DMS53 treated with DMSO at 0.1 percent for 48 hours (cell line): Measurements from ENCODE around the gene HGS.

Source experiments
- DNase-seq: peaks from one replicate; lab custom pipeline; 2025; ENCODE audit not compliant: unreplicated experiment; lab: John Stamatoyannopoulos, UW

The HGS gene

GRCh38 chr17:81683584-81684441, at the start of gene HGS, which contains the start of gene ARL16:
HGS (plus strand) TSS chr17:81684011; CDS start chr17:81684067, 56 bp downstream.
ARL16 (minus strand) TSS chr17:81683797; CDS start chr17:81683753, 44 bp downstream.
- peak; percentile 96 for DNase-seq

- no peak for DNase-seq
Observed at GRCh38 chr17:81635431-81635830, 48.4 kb upstream of the HGS start.

GRCh38 chr17:81635973-81636504, 47.8 kb upstream of the HGS start:
- DNase-seq, result no peak

- peak; percentile 47 for DNase-seq
Observed at GRCh38 chr17:81636505-81637288, 47.1 kb upstream of the HGS start, which contains the start of the genes NPLOC4 and TSPAN10. NPLOC4 (minus strand) TSS chr17:81637112; CDS start chr17:81636930, 182 bp downstream. TSPAN10 (plus strand) TSS chr17:81637196; CDS start chr17:81642413, 5,217 bp downstream.

- no peak for DNase-seq
Observed at GRCh38 chr17:81638683-81639082, 45.1 kb upstream of the HGS start.

GRCh38 chr17:81640011-81640410, 43.8 kb upstream of the HGS start:
- no peak for DNase-seq

GRCh38 chr17:81641825-81642489, 41.9 kb upstream of the HGS start:
- DNase-seq, result no peak

GRCh38 chr17:81644496-81644895, 39.3 kb upstream of the HGS start:
- DNase-seq, result no peak

GRCh38 chr17:81644976-81645952, 38.5 kb upstream of the HGS start:
- DNase-seq, result no peak

- DNase-seq, result no peak
Observed at GRCh38 chr17:81646869-81647600, 36.8 kb upstream of the HGS start.

- DNase-seq, result no peak
Observed at GRCh38 chr17:81647640-81648012, 36.2 kb upstream of the HGS start.

GRCh38 chr17:81648013-81648706, 35.7 kb upstream of the HGS start:
- DNase-seq, result no peak

- no peak for DNase-seq
Observed at GRCh38 chr17:81648707-81649085, 35.1 kb upstream of the HGS start.

GRCh38 chr17:81650951-81651350, 32.9 kb upstream of the HGS start:
- DNase-seq, result no peak

GRCh38 chr17:81651692-81652091, 32.1 kb upstream of the HGS start:
- DNase-seq, result peak; percentile 27

GRCh38 chr17:81652906-81653771, 30.7 kb upstream of the HGS start:
- DNase-seq, result no peak

GRCh38 chr17:81655378-81656117, 28.3 kb upstream of the HGS start:
- no peak for DNase-seq
